GM19240 (cell line): ENCODE data around the gene RPA3.

ENCODE experiments used
- DNase-seq: peaks from one replicate; pipeline ENCODE4 v3.0.0; 2011; ENCODE audit warnings: low spot score; ENCODE audit not compliant: insufficient read length

RPA3 gene

GRCh38 chr7:7718492-7718891 is at the start of gene RPA3:
Gene RPA3, minus strand, starts transcription at chr7:7718607. Its CDS starts 78,189 bp downstream, at chr7:7640418.
- no peak for DNase-seq

DNA sequence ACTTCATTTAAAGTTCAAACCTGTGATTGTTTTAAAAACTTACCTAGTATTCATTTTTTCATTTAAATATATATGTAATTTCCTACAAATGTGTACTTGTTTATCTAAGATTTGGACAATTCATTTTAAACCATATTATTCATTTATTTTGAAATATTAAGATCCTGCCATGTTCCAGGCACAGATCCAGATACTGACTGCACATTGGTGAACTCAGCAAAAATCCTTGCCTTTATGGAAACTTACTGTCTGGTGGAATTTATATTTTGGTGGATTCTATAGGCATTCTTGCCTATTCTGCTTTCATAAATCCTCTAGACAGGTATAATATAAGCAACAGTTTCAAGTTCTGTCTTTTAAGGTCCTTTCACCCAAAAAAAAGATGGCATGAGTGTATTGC is 48.3 kb upstream of the RPA3 start:
- DNase-seq, result no peak

DNA sequence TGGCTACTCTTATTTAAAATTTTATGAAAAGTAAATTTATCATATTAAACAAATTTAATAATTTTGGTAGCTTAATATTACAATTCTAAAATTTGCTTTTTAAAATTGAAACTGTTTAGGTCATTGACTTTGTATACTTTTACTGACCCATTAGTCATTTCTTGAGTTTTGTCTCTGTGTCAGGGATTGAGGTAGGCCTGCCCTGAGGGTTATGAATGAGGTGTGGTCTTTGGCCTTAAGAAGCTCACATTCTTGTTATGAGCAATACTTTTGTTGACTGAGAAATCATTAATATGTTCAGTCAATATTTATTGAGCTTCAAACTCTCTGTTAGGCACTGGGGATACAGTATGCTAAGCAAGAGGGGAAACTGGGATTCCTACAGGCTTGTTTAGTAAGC is 47.0 kb upstream of the RPA3 start:
- no peak for DNase-seq

DNA sequence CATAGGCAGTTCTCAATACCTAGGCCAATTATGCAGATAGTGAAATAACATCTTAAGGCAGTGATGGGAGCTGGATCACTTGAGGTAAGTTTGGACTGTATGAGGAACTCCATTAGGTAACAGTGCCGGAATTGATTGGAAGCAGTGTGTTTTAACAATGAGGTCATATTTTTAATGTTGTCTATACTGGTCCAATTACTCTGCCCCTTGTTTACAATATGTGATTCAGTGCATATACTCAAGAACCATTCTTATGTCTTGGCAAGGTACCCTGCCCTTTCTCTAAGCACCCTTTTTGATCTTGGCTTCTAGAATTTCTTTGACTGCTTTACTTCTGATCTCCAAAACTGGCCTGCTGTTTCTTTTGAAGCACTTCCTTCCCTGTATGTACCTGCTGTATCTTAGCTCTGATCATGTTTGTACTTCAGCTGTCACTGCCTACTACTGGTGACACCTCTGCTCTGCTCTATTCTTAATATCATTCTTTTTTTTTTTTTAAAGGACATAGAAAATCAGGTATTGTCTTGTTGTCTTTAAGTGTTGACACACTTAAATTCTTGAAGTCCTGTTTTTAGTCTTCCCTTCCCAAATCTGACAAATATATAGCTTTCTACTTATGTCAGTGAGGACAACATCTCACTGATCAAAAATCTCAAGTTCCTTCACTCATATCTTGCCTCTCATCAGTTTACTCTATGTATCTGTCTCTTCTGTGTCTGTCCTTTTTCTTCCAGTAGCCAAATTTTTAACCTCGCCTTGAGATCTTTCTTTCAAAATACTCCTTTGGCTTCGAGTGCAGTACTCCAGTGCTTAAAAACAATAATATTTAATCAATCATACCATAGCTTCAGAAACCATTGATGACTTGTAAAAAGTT is 46.4 kb upstream of the RPA3 start:
- no peak for DNase-seq

DNA sequence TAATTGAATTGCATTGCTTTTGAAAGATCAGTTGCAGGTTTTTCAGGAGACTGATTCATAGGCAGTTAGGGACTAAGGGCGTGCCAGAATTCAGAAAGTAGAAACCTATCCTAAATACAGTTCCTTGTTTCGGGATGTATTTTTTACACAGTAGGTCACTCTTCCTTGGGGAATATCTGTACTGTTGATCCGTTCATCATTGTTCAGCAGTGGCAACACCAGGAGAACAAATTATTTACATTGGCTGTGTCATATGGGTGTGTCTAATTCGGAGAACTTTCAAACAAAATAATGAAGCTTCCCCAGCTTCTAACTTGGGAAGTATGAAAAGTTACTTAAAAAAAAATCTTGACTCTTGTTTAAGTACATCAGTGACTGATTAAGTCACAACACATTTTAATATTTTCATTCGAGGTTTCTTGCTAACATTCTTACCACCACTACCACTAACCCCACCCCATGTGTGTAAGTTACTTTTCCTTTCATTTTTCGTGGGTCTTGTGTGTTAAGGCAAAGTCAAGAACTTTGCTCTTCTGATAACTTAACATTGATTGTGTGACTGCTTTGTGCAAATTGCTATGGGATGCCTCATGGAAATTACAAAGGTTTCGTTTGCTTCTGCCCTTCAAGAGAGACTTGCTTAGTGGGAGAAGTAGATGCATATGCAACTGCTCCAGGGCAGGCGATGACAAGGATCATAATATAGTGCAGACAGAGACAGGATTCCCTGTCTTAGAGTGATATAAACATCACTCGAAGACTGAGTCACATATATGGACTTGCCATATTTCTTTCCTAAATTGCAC is 43.8 kb upstream of the RPA3 start:
- no peak for DNase-seq

DNA sequence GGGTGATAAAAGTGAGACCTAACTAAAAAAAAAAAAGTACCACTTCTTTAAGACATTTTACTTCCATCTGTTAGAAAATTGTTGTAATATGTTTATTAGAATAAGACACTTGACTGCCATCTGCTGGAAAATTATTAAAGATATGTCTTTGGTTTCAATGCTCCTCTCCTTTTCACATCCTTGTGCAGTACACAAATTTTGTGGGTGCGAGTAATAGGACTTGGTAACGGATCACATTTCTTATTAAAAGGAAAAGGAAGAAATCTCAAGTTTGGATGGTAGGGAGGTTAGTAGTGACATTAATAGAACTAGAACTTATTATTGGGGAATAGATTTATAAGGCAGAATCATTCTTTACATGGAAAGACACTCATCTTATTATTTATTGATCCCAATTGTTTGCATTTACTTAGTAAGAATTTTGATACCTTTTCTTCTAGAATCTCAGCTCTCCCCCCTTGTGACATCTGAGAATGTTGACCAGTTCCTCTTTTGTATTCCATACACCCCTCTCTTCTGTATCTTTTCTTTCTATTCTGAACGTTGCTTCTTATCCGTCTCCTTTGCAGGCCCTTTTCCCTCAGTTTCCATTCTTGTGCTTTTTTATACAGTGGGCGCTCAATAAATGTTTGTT is 43.0 kb upstream of the RPA3 start:
- no peak for DNase-seq

DNA sequence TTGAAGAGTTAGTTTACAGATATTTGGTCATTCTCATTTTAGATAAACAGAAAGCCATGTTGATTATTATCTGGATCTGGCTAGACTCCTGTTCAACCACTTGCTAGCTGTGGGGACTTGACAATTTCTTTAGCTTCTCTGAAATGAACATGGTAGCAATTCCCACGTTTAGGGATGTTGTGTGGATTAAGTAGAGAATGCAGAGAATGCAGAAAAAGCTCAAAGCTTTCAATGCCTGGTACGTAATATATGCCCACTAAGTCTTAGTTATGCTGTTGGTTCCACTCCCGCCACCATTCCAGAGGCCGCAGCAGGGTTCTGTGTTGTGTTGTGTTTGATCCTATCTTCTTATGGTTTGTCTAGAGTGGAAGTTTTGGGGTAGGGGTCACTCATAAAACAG is 39.2 kb upstream of the RPA3 start:
- no peak for DNase-seq

- DNase-seq, result no peak
Measured at GRCh38 chr7:7756577-7756976, 38.2 kb upstream of the RPA3 start.

- no peak for DNase-seq
Measured at GRCh38 chr7:7751243-7752092, 33.1 kb upstream of the RPA3 start.

DNA sequence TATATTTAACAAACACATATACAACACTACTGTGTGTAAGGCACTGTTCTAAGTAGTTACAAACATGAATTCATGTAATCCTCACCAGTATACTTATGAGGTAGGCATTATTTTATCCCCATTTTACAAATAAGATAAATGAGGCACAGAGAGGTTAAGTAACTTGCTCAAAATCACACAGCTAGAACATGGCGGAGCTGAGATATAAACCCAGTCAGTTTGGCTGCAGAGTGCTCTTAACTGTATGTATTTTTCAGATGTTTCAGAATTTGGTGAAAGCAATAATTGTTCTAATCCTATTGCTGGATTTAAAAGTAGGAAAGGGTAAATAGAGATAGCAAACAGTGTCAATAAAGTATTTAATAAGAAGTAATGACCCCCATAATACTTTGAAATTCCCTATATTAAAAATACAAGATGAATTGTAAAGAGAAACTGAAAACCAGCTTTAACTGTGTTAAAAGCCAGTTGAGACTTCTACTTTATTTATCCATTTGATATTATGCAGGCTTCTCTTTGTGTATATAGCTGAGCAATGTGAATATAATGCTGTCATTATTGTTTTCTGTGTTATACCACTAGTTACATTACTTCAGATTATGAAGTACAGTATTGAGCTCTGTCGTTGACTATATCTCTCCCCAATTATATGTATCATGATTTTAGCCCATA is 32.3 kb upstream of the RPA3 start:
- DNase-seq, result no peak

GRCh38 chr7:7746458-7746857 is 28.1 kb upstream of the RPA3 start:
- DNase-seq, result no peak

DNA sequence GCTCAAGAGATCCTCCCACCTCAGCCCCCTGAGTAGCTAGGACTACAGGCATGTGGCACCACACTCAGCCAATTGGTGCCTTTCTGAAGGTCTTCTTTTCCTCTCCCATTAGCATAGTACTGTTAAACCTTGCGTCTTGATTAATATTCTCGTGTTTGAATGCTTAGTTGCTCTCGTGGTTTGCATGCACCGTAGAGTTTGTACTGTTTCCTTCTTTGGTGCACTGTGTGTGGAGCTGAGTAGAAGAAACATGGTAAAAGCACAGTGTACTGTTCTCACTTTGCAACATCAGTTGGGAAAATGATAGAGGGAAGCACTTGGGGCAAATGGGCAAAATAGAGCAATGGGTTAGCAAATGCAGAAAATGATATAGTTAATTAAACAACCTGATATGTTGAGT is 27.6 kb upstream of the RPA3 start:
- no peak for DNase-seq

- no peak for DNase-seq
Measured at GRCh38 chr7:7745258-7745657, 26.9 kb upstream of the RPA3 start.

GRCh38 chr7:7742223-7742622 is 23.8 kb upstream of the RPA3 start:
- no peak for DNase-seq

DNA sequence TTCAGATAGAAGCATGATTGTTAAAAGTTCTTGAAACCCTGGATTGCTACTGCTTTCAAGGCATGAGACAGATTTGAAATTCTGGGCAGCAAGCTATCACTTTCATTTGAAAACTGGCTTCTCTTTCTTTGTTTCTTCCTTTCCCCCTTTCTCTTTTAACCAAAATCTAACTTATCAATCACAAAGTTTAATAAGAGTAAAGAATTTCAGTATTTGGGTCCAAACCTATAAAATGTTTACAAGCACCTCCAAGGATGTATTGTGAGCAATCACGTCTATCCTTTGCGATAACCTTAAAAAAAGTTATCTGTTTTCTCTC is 21.6 kb upstream of the RPA3 start:
- DNase-seq, result no peak

DNA sequence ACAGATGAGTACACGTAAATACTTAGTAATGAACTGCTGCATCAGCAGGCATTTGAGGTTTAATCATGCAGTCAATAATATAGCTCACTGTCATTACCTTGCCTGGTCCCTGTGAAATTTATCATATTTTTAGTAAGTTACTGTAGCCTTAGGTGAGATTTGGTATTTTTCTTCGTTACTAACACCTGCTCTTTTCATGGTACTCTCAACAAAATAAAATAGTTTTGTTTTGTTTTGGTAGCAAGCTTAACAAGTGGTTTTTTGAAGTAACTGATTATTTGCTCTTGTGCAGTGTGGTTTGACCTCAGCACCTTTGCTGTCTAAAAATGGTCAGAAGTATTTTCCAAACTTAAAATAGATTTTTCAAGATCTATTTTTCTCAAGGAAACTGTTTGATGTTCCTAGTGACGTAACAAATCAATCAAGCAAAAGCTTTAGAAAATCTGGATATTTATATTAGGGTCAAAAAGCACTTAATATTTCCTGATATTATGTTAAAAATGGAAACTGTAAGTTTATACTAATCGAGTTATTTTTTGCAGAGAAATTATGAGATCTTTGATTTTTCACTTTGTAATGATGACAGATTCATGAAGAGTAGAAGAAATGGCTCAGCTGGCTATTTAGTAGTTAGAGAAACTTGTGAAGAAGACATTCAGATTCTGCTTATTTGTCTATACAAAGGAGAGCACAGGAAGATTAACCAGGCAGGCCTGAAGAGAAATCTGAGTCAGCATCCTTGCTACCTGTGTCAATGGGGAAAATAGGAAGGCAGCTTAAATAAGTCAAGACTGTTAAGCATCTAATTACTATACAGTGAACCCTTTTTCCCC is 21.0 kb upstream of the RPA3 start:
- no peak for DNase-seq

- no peak for DNase-seq
Measured at GRCh38 chr7:7738622-7739021, 20.2 kb upstream of the RPA3 start.

DNA sequence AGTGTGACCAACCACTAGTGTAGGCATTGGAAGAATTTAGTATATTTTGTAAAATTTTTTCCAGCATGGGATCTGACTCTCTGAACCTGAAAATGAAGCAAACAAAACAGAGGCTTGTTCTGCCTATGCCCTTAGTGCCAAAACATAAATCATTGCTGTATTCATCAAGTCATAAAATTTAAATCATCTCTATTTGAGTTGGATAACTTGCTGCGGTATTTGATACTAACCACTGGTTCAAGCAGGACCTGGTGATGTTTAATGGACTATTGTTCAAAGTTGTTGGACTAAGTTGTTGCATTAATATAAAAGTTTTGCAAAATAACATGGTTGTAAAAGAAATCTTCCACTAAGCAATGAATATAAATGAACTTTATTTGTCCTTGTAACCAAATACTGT is 19.8 kb upstream of the RPA3 start:
- no peak for DNase-seq

DNA sequence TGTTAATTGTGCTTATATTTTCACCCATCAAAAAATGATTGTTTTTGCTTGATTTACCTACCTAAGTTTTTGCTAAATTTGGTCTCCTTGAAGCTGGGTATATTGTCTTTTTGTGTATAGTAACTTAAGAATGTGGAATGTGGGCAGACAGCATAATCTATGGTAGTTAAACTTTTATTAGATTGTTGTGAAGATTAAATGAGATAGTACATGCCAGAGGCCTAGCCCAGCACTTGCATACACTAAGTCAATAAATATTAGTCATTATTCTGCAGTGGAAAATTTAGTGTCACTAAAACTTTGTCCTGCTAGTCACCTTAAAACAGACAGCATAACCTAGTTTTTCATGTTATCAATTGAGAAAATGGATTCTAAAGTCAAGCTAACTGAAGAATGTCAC is 19.3 kb upstream of the RPA3 start:
- no peak for DNase-seq

DNA sequence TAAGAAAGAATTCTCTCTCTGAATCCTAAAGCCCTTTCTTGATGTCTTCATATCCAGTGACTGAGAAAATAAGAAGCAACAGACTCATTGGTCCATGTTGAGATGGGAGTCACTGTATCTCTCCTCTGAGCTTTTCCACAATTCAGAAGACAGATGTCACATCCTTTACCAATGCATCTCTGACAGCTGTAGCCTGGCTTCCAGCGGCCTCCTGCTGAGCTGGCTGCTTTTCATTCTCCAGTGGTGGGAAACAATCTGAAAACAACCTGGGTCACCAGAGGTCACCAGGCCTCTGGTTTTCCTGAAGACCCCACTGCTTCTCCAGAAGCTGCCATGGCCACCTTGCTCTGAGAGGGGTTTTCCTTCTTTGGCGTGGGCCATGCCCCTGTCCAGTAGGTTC is 18.3 kb upstream of the RPA3 start:
- DNase-seq, result no peak
